Fibroblast of skin of left biceps (primary cell): Measurements from ENCODE around the gene HIP1.
"Not testable (repeated sequence)": the region's sequence is repeated elsewhere in the genome, so short reads cannot be mapped to it uniquely, and the experiment has no call there.

Experiments
- DNase-seq, 2 experiments: peaks; one replicate each; pipeline ENCODE4 v3.0.0-alpha.2; 2013; ENCODE audit warnings: low read depth in 2 of 2

Gene HIP1

DNA sequence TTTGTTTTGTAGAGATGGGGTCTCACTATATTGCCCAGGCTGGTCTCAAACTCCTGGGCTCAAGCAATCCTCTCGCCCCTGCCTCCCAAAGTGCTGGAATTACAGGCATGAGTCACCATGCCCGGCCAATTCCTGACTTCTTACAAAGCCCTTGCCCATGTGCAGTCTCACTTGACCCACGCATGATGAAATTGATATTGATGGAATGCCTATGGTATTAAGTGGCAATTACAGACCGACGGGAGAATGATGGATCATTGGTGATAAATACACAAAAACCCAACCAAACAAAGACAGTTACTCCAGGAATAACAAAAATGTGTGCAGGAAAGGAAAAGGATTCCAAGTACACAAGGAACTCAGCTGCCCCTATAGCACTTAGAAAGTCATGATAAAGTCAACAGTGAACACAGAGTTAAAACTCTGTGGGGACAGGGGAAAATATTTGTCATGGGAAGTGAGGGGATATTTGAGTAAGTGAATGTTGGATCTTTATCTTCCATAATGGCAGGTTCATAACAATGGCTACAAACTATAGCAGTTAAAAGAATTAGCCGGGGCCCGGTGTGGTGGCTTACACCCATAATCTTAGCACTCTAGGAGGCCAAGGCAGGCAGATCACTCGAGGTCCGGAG, 21.6 kb downstream of the HIP1 start:
- DNase-seq: no peak

DNA sequence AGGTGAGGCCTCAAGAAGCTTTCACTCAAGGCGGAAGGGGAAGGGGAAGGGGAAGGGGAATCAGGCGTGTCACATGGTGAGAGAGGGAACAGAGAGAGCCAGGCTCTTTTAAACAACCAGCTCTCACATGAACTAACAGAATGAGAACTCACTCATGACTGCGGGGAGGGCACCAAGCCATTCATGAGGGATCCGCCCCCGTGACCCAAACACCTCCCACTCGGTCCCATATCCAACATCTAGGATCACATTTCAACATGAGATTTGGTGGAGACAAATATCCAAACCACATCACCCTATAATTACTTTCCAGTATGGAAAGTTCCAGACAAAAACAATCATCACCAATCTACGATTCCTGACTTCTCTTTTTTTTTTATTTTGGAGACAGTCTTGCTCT, 22.9 kb downstream of the HIP1 start:
- DNase-seq: no peak

DNA sequence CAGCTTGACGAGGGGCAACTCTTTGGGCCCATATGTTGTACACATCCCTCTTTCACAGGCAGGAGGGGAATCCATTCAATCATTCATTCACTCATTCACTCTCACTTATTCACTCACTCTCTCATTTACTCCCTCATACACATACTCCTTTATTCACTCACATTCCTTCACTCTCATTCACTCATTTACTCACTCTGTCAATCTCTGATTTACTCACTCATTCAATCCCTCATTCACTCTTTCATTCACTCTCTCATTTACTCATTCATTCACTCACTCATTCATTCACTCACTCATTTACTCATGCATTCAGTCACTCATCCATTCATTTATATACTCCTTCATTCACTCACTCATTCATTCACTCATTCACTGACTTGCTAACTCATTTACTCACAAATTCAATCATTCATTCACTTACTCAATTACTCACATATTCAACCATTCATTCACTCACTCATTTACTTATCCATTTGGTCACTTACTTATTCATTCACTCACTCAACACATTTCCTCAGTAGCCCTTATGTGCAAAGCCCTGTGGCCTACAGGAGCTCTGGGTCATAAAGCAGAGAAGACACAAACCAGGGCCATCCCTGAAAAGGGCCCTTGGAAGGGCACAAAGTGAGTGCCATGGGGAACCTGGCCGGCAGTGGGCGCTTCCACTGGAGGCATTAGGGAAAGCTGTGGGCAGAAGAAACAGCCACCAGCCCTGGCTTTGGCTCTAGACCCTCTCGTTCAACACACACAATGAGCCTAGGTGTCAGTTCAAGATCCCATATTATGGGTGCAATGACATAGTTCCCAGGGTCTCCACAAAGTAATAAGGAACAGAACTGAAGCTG, 26.0 kb downstream of the HIP1 start:
- DNase-seq: no peak

GRCh38 chr7:75711656-75712514, 26.9 kb downstream of the HIP1 start:
- no peak for DNase-seq

- no peak for DNase-seq
These were observed 27.7 kb downstream of the HIP1 start for GRCh38 chr7:75711076-75711475.

GRCh38 chr7:75704928-75705327, 33.8 kb downstream of the HIP1 start:
- no peak for DNase-seq

- DNase-seq: no peak
These were observed 36.2 kb downstream of the HIP1 start for GRCh38 chr7:75702515-75702914.

- DNase-seq: no peak
These were observed 38.7 kb downstream of the HIP1 start for GRCh38 chr7:75699993-75700392.

GRCh38 chr7:75698358-75698757, 40.4 kb downstream of the HIP1 start:
- DNase-seq: no peak

GRCh38 chr7:75696263-75697037, 42.3 kb downstream of the HIP1 start:
- no peak for DNase-seq

DNA sequence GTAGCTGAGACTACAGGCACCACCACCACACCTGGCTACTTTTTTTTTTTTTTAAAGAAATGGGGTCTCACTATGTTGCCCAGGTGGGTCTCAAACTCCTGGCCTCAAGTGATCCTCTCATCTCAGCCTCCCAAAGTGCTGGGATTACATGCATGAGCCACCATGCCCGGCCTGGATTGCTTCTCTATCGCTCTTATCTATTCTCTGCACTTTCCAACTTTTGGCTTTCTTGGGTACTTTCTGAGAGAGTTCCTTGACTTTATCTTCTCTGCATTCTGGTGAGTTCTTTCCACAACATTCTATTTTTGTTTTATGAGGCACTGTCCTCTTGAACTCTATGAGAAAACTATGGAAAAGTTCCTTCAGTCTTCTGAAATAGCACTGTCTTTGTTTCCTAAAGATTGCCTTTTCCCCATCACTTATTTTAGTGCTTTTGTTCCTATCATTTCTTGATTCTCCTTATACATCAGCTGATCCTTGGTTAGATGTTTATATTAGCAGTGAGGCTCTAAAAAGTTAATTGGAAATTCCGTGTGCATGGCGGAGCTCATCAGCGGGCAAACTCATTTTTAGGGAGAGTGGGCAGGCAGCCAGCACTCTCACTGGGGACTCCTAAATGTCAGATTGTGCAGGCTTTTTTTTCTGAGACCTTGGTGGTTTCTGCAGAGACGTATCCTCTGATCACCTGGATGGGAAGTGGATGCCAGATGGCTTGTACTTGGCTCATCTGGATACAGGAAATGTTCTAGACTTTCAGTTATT, 43.9 kb downstream of the HIP1 start:
- no peak for DNase-seq

DNA sequence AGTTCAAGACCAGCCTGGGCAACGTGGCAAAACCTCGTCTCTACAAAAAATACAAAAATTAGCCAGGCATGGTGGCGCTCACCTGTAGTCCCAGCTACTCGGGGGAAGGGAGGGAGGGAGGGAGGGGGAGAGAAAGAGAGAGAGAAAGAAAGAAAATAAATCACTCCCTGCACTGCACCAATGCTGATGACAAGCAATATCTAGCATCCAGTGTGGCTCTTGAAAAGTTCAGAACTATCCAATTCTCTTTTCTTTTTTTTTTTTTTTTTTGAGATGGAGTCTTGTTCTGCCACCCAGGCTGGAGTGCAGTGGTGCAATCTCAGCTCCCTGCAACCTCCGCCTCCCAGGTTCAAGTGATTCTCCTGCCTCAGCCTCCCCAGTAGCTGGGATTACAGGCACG, 45.1 kb downstream of the HIP1 start:
- not testable (repeated sequence) for DNase-seq

GRCh38 chr7:75691793-75692543, 46.8 kb downstream of the HIP1 start:
- no peak for DNase-seq

GRCh38 chr7:75690121-75690523, 48.6 kb downstream of the HIP1 start:
- no peak for DNase-seq

- DNase-seq: no peak
These were observed 49.3 kb downstream of the HIP1 start for GRCh38 chr7:75689246-75690099.

DNA sequence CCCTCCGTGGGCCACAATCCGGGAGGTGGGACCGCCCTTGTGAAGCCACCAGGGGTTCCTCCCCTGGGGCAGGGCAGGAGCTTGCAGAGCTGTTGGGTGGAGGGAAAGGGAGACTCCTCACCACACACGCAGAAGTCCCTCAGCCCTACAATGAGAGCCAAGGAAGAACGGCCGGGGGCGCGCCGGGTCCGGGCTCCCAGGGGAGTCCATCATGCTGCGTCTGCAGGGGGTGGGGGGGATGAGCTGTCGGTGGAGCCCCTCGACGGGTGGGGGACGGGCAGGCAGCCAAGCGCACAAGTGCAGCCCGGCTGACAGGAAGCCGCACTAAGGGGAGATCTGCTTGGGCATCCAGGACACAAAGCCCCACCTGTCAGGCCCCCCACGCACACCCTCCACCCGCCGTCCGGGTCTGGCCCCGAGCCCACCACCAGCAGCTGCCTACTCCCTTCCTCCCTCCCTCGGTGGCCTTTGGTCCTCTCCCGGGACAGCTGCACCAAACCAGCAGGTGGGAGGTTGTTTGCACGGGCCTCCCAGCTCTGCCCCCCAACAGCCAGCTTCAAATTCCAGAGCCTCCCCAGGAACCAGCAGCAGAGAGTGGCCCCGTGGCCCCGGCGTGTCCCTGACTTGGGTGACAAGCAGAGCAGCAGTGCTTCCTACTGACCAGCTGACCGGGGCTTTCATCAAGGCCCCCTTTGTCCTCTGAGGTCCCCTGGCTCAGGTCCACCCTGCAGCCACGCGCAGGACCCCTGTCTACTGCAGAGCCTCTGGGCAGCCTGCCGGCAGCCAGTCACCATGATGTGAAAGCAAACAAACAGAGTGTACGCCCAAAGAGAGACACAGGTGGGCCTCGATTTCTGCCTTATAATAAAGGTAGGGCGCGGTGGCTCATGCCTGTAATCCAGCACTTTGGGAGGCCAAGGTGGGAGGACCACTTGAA, 50.3 kb downstream of the HIP1 start:
- no peak for DNase-seq

GRCh38 chr7:75687246-75688088, 51.3 kb downstream of the HIP1 start:
- DNase-seq: no peak
